Measurements from ENCODE around the gene SYTL5.

Gene SYTL5

GRCh38 chrX:38154340-38154739 lies 148.0 kb downstream of the SYTL5 start:
- DNase-seq, result no peak

GRCh38 chrX:38154818-38155217 lies 148.5 kb downstream of the SYTL5 start:
- no peak for DNase-seq

- no peak for DNase-seq
These were observed 150.5 kb downstream of the SYTL5 start for GRCh38 chrX:38156838-38157237.

- no peak for DNase-seq
These were observed 156.8 kb downstream of the SYTL5 start for GRCh38 chrX:38163193-38163592.

GRCh38 chrX:38165023-38165422 lies 158.7 kb downstream of the SYTL5 start:
- no peak for DNase-seq

- no peak for DNase-seq
These were observed 160.2 kb downstream of the SYTL5 start for GRCh38 chrX:38166478-38167083.

- DNase-seq, result no peak
These were observed 164.2 kb downstream of the SYTL5 start for GRCh38 chrX:38170556-38170955.

- no peak for DNase-seq
These were observed 166.2 kb downstream of the SYTL5 start for GRCh38 chrX:38172596-38172995.

- DNase-seq, result no peak
These were observed 168.8 kb downstream of the SYTL5 start for GRCh38 chrX:38175139-38175538.

GRCh38 chrX:38178396-38178795 lies 172.0 kb downstream of the SYTL5 start:
- DNase-seq, result no peak
